ENCODE results near the gene HSD17B4. TPM values are rescaled to one million over a fixed set of nuclear protein-coding genes. Genes with fewer than 3 reads are reported as not detected.
A peak's percentile ranks its signal among the peaks of the same experiment; 100 is the strongest.

Gene HSD17B4
- total RNA-seq, 2 donors from 2014 or later: 453 to 480 TPM

GRCh38 chr5:119473241-119473640 is 20.9 kb downstream of the HSD17B4 start:
- Histone ChIP-seq H3K27me3 (ENCODE audit: control insufficient read depth, insufficient read depth, low read length, poor library complexity, severe bottlenecking) (no peaks in the 10 kb centered on the region), H3K9me3 (ENCODE audit: control insufficient read depth, low read length) (peaks cover 11% of the 10 kb centered on the region), H3K9ac (ENCODE audit: extremely low read depth, low read length, poor library complexity, severe bottlenecking) (no peak overlapping the region), H3K4me1 (ENCODE audit: control insufficient read depth, insufficient read depth, low read length) (peaks cover 6% of the 10 kb centered on the region), H3K4me3 (ENCODE audit: low read length) (no peak overlapping the region), H3K27ac (ENCODE audit: low read depth, low read length) (no peak overlapping the region), H3K36me3 (ENCODE audit: control insufficient read depth, insufficient read depth, low read length) (peaks cover 64% of the 10 kb centered on the region)
- Mint-ChIP-seq H3K36me3 (ENCODE audit: low read depth) (peaks cover 60% of the 10 kb centered on the region), H3K9me3 (peaks cover 11% of the 10 kb centered on the region), H3K27ac (no peak overlapping the region), H3K4me1 (peaks cover 34% of the 10 kb centered on the region), H3K27me3 (ENCODE audit: insufficient read depth) (no peaks in the 10 kb centered on the region), H3K4me3 (no peak overlapping the region)
- DNase-seq: no peak
- WGBS, 2 experiments (ENCODE audit: insufficient coverage in 1 of 2, insufficient read length in 1 of 2): 96 to 100% methylated on average over 1 of the region's 1 CpG
- TF ChIP-seq CTCF (conservative IDR thresholded peaks at IDR 0.05): no peak

GRCh38 chr5:119476341-119476740 is 24.0 kb downstream of the HSD17B4 start:
- H3K36me3 Mint-ChIP-seq (ENCODE audit: low read depth): peaks cover 51% of the 10 kb centered on the region
- peaks cover 43% of the 10 kb centered on the region for H3K4me1 Mint-ChIP-seq
- no peaks in the 10 kb centered on the region for H3K9me3 ChIP-seq (ENCODE audit: control insufficient read depth, low read length)
- no peak for TF ChIP-seq CTCF (conservative IDR thresholded peaks at IDR 0.05)
- WGBS, 2 experiments (ENCODE audit: insufficient coverage in 1 of 2, insufficient read length in 1 of 2): 78 to 80% methylated on average over 1 of the region's 1 CpG
- no peak overlapping the region for H3K4me3 ChIP-seq (ENCODE audit: low read length)
- H3K4me3 Mint-ChIP-seq: no peak overlapping the region
- H3K4me1 ChIP-seq (ENCODE audit: control insufficient read depth, insufficient read depth, low read length): peaks cover 6% of the 10 kb centered on the region
- H3K9ac ChIP-seq (ENCODE audit: extremely low read depth, low read length, poor library complexity, severe bottlenecking): no peak overlapping the region
- H3K27ac Mint-ChIP-seq: peak overlapping the region; percentile 50
- no peak for DNase-seq
- no peaks in the 10 kb centered on the region for H3K27me3 Mint-ChIP-seq (ENCODE audit: insufficient read depth)
- peaks cover 66% of the 10 kb centered on the region for H3K36me3 ChIP-seq (ENCODE audit: control insufficient read depth, insufficient read depth, low read length)
- peaks cover 2% of the 10 kb centered on the region for H3K9me3 Mint-ChIP-seq
- no peak overlapping the region for H3K27ac ChIP-seq (ENCODE audit: low read depth, low read length)
- H3K27me3 ChIP-seq (ENCODE audit: control insufficient read depth, insufficient read depth, low read length, poor library complexity, severe bottlenecking): no peaks in the 10 kb centered on the region

- H3K27ac Mint-ChIP-seq: no peak overlapping the region
- H3K36me3 Mint-ChIP-seq (ENCODE audit: low read depth): peaks cover 33% of the 10 kb centered on the region
- Histone ChIP-seq H3K9ac (ENCODE audit: extremely low read depth, low read length, poor library complexity, severe bottlenecking) (no peak overlapping the region), H3K4me3 (ENCODE audit: low read length) (no peak overlapping the region), H3K36me3 (ENCODE audit: control insufficient read depth, insufficient read depth, low read length) (peaks cover 51% of the 10 kb centered on the region), H3K9me3 (ENCODE audit: control insufficient read depth, low read length) (no peaks in the 10 kb centered on the region), H3K27ac (ENCODE audit: low read depth, low read length) (no peak overlapping the region), H3K27me3 (ENCODE audit: control insufficient read depth, insufficient read depth, low read length, poor library complexity, severe bottlenecking) (no peaks in the 10 kb centered on the region), H3K4me1 (ENCODE audit: control insufficient read depth, insufficient read depth, low read length) (peaks cover 16% of the 10 kb centered on the region)
- TF ChIP-seq CTCF (conservative IDR thresholded peaks at IDR 0.05): no peak
- no peaks in the 10 kb centered on the region for H3K27me3 Mint-ChIP-seq (ENCODE audit: insufficient read depth)
- no peak for DNase-seq
- H3K9me3 Mint-ChIP-seq: no peaks in the 10 kb centered on the region
- H3K4me1 Mint-ChIP-seq: peaks cover 61% of the 10 kb centered on the region
- WGBS, 2 experiments (ENCODE audit: insufficient coverage in 1 of 2, insufficient read length in 1 of 2): 86% methylated on average over 2 of the region's 3 CpGs; no CpG with 5 or more reads in 1 of the 2 experiments
- H3K4me3 Mint-ChIP-seq: no peak overlapping the region
Measured at GRCh38 chr5:119478781-119479180, 26.5 kb downstream of the HSD17B4 start.

All from endodermal cell (in vitro differentiated cells).